Measurements from ENCODE around the gene CD207. TPM values are rescaled to one million over a fixed set of nuclear protein-coding genes. Genes with fewer than 3 reads are reported as not detected.

CD207 gene
- total and polyA plus RNA-seq, 4 donors: not detected

DNA sequence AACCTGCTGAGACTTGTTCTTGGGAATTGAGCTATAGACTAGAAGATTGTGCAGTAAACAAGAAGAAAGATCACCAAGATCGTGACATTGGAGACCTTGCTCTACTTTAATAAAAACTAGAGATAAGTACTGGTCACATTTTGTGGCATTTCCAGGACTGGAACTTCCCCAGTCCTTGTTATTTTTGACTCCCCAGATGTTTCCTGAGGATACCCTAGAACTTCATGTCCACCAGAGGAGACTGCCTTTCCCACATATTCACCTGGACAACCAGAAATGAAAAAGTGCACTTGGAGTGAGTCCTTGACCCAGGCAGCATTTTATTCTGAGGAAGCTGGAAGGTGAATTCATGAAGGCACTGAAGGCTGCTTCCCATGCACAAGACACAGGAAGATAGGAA lies 5.7 kb downstream of the CD207 start:
- H3K9me3 ChIP-seq (ENCODE audit: control insufficient read depth in 4 of 4, low read length in 3 of 4): peaks cover 0 to 5% (median under 1%) of the 10 kb centered on the region in 4 donors
- no peak overlapping the region for H3K9ac ChIP-seq (ENCODE audit: low read depth in 1 of 2, low read length in 2 of 2)
- 75% methylated on average over 1 of the region's 1 CpG for WGBS
- no peaks in the 10 kb centered on the region for H3K27me3 ChIP-seq (ENCODE audit: control insufficient read depth in 4 of 4, insufficient read depth in 4 of 4, low read length in 3 of 4)
- no peaks in the 10 kb centered on the region for H3K4me1 ChIP-seq (ENCODE audit: control insufficient read depth in 4 of 4, insufficient read depth in 4 of 4, low read length in 3 of 4)
- H3K4me3 ChIP-seq (ENCODE audit: low read depth in 1 of 3, low read length in 3 of 3): no peak overlapping the region
- no peak overlapping the region for H3K27ac ChIP-seq (ENCODE audit: low read depth in 1 of 2, low read length in 2 of 2)
- TF ChIP-seq ZBTB33 (IDR thresholded peaks at IDR 0.05) (no peak), TAF1 (conservative IDR thresholded peaks at IDR 0.05) (no peak), NR2F2 (IDR thresholded peaks at IDR 0.05) (no peak), MAX (IDR thresholded peaks at IDR 0.05) (no peak), SP1 (IDR thresholded peaks at IDR 0.05) (no peak), RXRA (IDR thresholded peaks at IDR 0.05) (no peak), REST (IDR thresholded peaks at IDR 0.05) (no peak), RAD21 (IDR thresholded peaks at IDR 0.05) (no peak), FOXA1 (IDR thresholded peaks at IDR 0.05) (no peak), JUND (IDR thresholded peaks at IDR 0.05) (no peak), ATF3 (IDR thresholded peaks at IDR 0.05) (no peak), YY1 (IDR thresholded peaks at IDR 0.05) (no peak), GABPA (IDR thresholded peaks at IDR 0.05 in 1 of 2, conservative IDR thresholded peaks at IDR 0.05 in 1 of 2) (no peak), HNF4G (IDR thresholded peaks at IDR 0.05) (no peak), FOXA2 (IDR thresholded peaks at IDR 0.05) (no peak), HNF4A (conservative IDR thresholded peaks at IDR 0.05) (no peak), EGR1 (IDR thresholded peaks at IDR 0.05; ENCODE audit: low read depth in 2 of 2) (no peak)
- TF ChIP-seq, protein P1, sequence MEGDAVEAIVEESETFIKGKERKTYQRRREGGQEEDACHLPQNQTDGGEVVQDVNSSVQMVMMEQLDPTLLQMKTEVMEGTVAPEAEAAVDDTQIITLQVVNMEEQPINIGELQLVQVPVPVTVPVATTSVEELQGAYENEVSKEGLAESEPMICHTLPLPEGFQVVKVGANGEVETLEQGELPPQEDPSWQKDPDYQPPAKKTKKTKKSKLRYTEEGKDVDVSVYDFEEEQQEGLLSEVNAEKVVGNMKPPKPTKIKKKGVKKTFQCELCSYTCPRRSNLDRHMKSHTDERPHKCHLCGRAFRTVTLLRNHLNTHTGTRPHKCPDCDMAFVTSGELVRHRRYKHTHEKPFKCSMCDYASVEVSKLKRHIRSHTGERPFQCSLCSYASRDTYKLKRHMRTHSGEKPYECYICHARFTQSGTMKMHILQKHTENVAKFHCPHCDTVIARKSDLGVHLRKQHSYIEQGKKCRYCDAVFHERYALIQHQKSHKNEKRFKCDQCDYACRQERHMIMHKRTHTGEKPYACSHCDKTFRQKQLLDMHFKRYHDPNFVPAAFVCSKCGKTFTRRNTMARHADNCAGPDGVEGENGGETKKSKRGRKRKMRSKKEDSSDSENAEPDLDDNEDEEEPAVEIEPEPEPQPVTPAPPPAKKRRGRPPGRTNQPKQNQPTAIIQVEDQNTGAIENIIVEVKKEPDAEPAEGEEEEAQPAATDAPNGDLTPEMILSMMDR (IDR thresholded peaks at IDR 0.05; ENCODE audit: low read depth, low read length, missing input control): no peak
- no peak for DNase-seq (ENCODE audit: low spot score)
- no peaks in the 10 kb centered on the region for H3K36me3 ChIP-seq (ENCODE audit: control insufficient read depth in 4 of 4, insufficient read depth in 3 of 4, low read depth in 1 of 4, low read length in 3 of 4)

Measured in liver (tissue), 9 donors.